BJ (cell line): Measurements from ENCODE around the gene MCM5. TPM values are rescaled to one million over a fixed set of nuclear protein-coding genes. Genes with fewer than 3 reads are reported as not detected.

Experiments
- CTCF ChIA-PET: fragments of 350-600 bp; formaldehyde crosslinking; extraction: SDS; loops from one replicate; lab custom pipeline; 2021; ENCODE audit warnings: antibody characterized with exemption, inconsistent platforms; lab: Yijun Ruan, JAX
- POLR2A ChIA-PET: fragments of 300-600 bp; sonication (Branson Sonifier 250); formaldehyde crosslinking; extraction: SDS; loops from one replicate; lab custom pipeline; 2021; ENCODE audit warnings: antibody characterized with exemption; lab: Charles Lee
- DNase-seq: peaks from one replicate; pipeline ENCODE4 v3.0.0-alpha.2; 2011; ENCODE audit warnings: low read depth
- H3K27me3 ChIP-seq: 2 replicates; pipeline ENCODE4 v1.6.0; 2011; ENCODE audit warnings: low read length; ENCODE audit not compliant: control insufficient read depth, insufficient read depth
- H3K36me3 ChIP-seq: 2 replicates; pipeline ENCODE4 v1.5.1; 2011; ENCODE audit warnings: low read length; ENCODE audit not compliant: control insufficient read depth, insufficient read depth
- H3K4me3 ChIP-seq: 2 replicates; pipeline ENCODE4 v1.5.1; 2011; ENCODE audit warnings: low read depth, mild to moderate bottlenecking, control low read depth, low read length
- polyA plus RNA-seq: library from polyadenylated mRNA; depleted of rRNA; stranded (reverse); fragments of >200 nt; gene quantifications from 2 replicates; pipeline ENCODE4 v1.2.3, GENCODE V29; 2011
- TF ChIP-seq, protein P1 (sequence below): IDR thresholded peaks from 2 replicates; pipeline ENCODE4 v1.5.1; 2011; ENCODE audit warnings: low read depth, mild to moderate bottlenecking, control low read depth, inconsistent platforms, low read length, moderate library complexity; ENCODE audit not compliant: insufficient read depth

MCM5 gene
- polyA plus RNA-seq, 1 experiment = 34.6 TPM

DNA sequence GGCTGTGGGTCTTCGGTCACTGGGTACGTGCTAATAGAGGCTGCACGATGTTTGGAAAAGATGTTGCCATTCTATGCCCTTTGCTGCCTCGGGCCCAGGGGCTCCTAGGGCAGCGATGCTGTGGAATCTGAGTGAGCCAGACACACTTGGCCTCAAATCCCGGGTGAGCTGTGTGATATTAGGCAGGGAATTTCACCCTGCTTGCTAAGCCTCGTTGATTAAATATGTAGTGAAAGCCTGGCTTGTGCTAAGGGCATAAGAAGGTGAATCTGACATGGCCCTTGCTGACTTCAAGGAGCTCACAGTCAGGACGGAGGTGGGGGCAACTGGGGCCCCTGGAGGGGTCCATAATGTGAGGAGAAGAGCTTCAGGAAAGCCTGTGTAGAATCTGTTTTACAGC is 24.4 kb upstream of the MCM5 start:
- ChIA-PET POLR2A (no interaction called here), CTCF (interaction anchor here (0.8 to 1.0 kb wide), 2 partner anchors 24 to 55 kb away, joined by 3 to 4 read pairs; no protein-coding TSS in a partner anchor)
- TF ChIP-seq, protein P1, sequence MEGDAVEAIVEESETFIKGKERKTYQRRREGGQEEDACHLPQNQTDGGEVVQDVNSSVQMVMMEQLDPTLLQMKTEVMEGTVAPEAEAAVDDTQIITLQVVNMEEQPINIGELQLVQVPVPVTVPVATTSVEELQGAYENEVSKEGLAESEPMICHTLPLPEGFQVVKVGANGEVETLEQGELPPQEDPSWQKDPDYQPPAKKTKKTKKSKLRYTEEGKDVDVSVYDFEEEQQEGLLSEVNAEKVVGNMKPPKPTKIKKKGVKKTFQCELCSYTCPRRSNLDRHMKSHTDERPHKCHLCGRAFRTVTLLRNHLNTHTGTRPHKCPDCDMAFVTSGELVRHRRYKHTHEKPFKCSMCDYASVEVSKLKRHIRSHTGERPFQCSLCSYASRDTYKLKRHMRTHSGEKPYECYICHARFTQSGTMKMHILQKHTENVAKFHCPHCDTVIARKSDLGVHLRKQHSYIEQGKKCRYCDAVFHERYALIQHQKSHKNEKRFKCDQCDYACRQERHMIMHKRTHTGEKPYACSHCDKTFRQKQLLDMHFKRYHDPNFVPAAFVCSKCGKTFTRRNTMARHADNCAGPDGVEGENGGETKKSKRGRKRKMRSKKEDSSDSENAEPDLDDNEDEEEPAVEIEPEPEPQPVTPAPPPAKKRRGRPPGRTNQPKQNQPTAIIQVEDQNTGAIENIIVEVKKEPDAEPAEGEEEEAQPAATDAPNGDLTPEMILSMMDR = no peak
- DNase-seq = no peak
- H3K27me3 ChIP-seq = no peaks in the 10 kb centered on the region
- no peak overlapping the region for H3K4me3 ChIP-seq
- H3K36me3 ChIP-seq = no peaks in the 10 kb centered on the region

DNA sequence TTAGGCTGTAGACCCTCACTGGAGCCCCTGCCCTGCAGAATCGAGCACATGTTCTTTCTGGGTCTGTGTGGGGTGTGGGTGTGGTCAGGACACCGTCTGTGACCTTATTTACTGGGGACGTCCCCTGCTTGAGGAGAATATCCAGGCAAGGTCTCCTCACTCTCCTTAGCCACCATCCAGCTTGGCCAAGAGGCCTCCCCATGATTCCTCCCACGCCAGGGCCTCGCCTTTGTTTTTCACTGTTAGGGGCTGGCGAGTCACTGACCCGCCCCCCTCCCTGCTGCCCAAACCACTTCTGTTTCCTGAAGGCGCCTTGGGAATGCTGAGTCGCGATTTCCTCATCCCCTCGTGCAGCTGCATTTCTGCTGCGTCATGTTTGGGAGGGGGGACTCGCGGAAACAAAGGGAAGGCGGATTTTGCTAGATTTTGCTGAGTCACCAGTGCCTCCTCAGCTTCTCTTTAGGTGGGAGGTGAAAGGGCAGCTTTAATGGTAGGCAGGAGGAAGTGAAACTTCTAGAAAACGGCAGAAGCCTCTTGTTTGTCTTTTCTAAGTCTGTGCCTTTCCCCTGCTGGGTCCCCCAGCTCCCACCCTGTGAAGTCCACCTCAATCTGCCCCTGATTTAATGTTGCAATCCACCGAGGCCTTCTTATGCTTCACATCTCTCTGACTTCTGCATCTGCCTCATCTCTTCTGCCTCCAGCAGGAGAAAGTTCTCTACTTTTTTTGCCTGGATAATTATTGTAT is 23.0 kb upstream of the MCM5 start:
- H3K36me3 ChIP-seq = no peaks in the 10 kb centered on the region
- peak; percentile 91 for DNase-seq
- ChIA-PET CTCF (interaction anchor here (0.6 to 0.7 kb wide), 2 partner anchors 26 to 438 kb away, joined by 3 read pairs; no protein-coding TSS in a partner anchor), POLR2A (interaction anchor here (0.6 kb wide), 1 partner anchor 8 kb away, joined by 25 read pairs; no protein-coding TSS in a partner anchor)
- H3K27me3 ChIP-seq = no peaks in the 10 kb centered on the region
- H3K4me3 ChIP-seq = no peak overlapping the region
- TF ChIP-seq, protein P1 = no peak

DNA sequence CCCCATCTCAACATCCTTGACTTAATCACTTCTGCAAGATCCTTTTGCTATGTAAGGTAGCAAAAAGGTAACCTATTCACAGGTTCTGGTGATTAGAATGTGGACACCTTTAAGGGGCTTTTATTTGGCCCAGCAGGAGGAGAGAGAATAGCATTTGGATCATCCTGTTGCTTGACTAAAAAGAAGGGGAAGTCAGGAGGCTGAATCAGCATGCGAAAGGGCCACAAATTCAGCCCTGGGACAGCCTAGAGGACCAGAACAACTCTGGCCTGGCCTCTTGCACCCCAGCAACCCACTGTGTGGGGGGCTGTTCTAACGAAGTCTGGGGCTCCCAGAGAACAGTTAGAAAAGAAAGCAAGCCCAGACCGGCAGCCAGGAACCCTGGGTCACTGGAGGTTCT is 22.2 kb upstream of the MCM5 start:
- ChIA-PET POLR2A (no interaction called here), CTCF (no interaction called here)
- TF ChIP-seq, protein P1 = no peak
- DNase-seq = no peak
- no peaks in the 10 kb centered on the region for H3K27me3 ChIP-seq
- H3K4me3 ChIP-seq = no peak overlapping the region
- H3K36me3 ChIP-seq = no peaks in the 10 kb centered on the region; the same call in 1 of the 2 replicates

DNA sequence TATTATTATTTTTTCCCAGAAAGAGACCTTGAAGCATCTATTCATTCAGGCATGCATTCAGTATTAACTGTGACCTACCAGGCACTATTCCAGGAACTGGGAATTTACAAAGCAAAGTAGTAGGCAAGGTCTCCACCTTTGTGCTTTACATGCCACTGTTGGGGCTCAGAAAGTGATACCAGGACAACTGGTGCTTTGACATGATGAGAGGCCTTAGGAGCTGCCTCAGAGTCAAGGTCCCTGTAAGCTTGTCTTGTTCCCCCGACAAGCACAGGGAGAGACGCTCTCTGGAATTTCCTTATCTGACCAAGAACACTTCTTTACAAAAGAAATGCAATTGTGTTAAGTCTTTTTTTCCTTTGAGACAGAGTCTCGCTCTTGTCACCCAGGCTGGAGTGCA is 21.3 kb upstream of the MCM5 start:
- ChIA-PET CTCF (no interaction called here), POLR2A (no interaction called here)
- no peak for DNase-seq
- peaks cover 3% of the 10 kb centered on the region for H3K36me3 ChIP-seq
- no peaks in the 10 kb centered on the region for H3K27me3 ChIP-seq
- TF ChIP-seq, protein P1 = no peak
- no peak overlapping the region for H3K4me3 ChIP-seq

DNA sequence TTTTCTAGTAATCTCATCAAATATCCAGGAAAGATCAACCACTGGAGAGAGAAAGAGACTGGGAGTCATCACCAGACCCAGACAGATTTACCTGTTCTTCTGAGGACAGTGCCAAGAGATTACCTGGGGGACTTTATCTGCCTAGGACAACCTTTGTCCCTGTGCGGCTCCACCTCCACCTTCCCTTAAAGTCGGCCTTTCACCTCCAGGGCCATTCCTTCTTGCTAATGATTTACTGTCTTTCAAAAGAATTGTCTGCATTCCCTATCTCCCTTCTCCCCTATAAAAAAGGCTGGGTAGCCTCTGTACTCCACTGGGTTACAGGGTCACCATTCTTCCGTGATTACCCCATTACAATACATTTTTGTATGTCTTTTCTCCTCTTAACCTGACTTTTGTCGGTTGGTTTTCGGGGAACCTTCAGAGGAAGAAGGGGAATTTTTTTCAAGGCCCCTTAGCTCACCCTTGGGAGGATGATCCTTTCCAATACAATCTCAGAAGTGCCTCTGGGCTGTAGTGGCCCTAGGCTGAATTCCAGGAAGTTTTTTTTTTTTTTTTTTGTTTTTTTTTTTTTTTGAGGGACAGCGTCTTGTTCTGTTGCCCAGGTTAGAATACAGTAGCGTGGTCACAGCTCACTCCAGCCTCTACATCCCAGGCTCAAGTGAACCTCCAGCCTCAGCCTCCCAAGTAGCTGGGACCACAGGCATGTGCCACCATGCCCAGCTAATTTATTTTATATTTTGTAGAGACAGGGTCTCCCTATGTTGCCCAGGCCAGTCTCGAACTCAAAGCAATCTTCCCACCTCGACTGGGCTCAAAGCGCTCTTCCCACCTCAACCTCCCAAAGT is 20.6 kb upstream of the MCM5 start:
- CTCF ChIA-PET = interaction anchor here (0.9 kb wide), 1 partner anchor 28 kb away, joined by 5 read pairs; no protein-coding TSS in a partner anchor
- no peak for DNase-seq
- H3K27me3 ChIP-seq = no peaks in the 10 kb centered on the region
- no peak overlapping the region for H3K4me3 ChIP-seq
- H3K36me3 ChIP-seq = peaks cover 5% of the 10 kb centered on the region
- POLR2A ChIA-PET = no interaction called here
- TF ChIP-seq, protein P1 = no peak
